Endothelial cell of coronary artery (primary cell): ENCODE data around the gene GRIP2. TPM values are rescaled to one million over a fixed set of nuclear protein-coding genes. Genes with fewer than 3 reads are reported as not detected.

Experiments
- total RNA-seq: library from RNA; depleted of rRNA; stranded (reverse); fragments of >200 nt; gene quantifications from 2 replicates; pipeline ENCODE4 v1.2.3, GENCODE V29; 2014

GRIP2 gene
- not detected in 2 replicates for total RNA-seq

GRCh38 chr3:14539742-14540491 is at the start of gene GRIP2:
TSS of gene GRIP2 (minus strand) at chr3:14540342. CDS start at chr3:14540308, 34 bp downstream.

Other genes starting within 250 kb of the GRIP2 start
- gene SLC6A6, start 137.7 kb downstream of the GRIP2 start, total RNA-seq: 21.6 and 24.2 TPM in 2 replicates
- gene CCDC174, start 111.4 kb upstream of the GRIP2 start, total RNA-seq: 6.6 and 10.6 TPM in 2 replicates
- gene C3orf20, start 134.8 kb upstream of the GRIP2 start, total RNA-seq: under 0.01 TPM in 2 replicates